Measurements from ENCODE around the gene TUBB4B.

Gene TUBB4B

DNA sequence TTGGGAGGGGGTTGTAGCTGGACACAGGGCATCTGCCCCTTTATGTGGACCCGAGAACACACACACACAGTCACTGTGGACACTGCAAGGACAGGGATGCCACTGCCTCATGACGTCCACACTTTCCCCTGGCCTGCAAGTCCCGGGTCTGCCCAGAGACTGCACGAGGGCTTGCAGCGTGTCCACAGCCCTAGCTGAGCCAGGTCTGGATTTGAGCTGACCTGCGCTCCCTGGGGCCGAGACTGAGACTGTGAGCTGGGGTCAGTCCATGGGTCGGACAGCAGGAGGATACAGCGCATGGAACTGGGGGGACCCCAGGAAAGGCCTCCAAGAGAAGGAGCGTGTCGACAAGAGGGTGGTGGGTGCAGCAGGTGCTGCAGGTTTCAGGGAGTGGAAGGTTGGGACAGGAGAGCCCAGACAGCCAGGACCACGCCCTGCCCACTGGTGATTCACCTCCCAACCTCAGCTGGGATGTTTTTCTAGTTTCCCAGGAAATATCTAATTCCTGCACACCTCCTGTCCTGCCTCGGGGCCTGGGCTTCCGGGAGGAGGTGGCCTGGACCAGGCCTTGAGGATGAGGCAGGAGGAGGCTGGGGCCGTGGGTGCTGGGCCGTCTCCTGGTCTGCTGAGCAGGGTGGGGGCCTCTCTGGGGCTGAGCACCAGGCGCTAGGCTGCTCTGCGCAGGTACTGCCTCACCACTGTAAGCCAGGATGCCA lies 14.6 kb upstream of the TUBB4B start:
- no peak for DNase-seq

- peak; percentile 75 for DNase-seq
Measured at GRCh38 chr9:137227054-137227852, 13.8 kb upstream of the TUBB4B start, which contains the start of gene RNF224. Gene RNF224, plus strand, starts transcription at chr9:137227502. Its CDS starts 834 bp downstream, at chr9:137228336.

GRCh38 chr9:137227853-137228505 lies 13.1 kb upstream of the TUBB4B start:
- DNase-seq = no peak

DNA sequence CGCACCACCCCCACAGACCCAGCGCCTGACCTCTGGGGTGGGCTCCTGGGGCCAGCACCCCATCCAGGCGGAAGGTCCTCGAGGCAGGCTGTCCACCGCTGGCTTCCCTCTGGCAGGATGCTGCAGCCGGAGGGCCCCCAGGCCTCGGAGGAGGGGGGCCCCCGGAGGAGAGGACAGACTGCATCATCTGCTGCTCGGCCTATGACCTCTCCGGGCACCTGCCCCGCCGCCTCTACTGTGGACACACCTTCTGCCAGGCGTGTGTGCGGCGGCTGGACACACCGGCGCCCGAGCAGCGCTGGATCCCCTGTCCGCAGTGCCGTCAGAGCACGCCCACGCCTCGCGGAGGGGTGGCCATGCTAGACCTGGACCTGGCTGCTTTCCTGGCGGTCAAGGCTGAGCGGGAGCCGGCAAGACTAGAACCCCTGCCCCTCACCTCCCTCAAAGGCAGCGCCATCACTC lies 12.6 kb upstream of the TUBB4B start:
- DNase-seq = no peak

- DNase-seq = no peak
Measured at GRCh38 chr9:137228968-137229896, 11.9 kb upstream of the TUBB4B start.

DNA sequence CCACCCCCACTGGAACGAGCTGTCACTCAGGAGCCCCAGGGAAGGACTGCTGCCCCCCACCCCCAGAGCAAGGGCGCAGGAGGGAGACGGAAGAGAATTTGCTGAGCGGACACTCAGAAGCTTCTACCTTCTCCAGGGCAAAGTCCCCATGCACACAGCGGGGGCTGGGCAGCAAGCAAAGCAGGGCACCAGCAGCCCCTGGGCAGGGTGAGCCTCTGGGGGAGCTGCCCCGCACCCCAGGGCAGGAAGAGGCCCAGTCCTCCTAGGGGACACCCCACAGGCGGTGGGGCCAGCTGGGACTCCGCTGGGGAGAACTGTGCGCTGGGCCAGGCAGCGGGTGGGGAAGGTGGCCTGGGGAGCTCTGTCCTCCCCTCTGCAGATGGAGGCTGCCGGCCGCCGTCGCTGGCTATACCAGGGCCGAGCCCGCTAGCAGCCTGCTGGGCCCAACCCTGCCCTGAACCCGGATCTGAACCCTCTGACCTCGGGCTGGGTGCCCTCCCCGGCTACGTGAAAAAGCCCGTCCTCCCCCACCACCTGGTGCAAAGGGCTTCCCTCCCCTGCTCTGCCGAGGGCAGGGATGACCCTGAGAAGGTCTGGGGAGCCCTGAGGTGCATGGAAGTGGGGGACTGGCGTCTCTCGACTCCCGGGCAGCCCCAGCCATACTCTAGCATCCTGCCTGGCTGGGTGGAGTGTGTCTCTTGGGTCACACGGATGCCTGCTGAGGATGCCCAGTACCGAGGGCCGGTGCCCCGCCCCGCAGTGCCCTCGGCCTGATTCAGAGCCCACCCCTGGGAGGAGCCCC lies 11.0 kb upstream of the TUBB4B start:
- no peak for DNase-seq

DNA sequence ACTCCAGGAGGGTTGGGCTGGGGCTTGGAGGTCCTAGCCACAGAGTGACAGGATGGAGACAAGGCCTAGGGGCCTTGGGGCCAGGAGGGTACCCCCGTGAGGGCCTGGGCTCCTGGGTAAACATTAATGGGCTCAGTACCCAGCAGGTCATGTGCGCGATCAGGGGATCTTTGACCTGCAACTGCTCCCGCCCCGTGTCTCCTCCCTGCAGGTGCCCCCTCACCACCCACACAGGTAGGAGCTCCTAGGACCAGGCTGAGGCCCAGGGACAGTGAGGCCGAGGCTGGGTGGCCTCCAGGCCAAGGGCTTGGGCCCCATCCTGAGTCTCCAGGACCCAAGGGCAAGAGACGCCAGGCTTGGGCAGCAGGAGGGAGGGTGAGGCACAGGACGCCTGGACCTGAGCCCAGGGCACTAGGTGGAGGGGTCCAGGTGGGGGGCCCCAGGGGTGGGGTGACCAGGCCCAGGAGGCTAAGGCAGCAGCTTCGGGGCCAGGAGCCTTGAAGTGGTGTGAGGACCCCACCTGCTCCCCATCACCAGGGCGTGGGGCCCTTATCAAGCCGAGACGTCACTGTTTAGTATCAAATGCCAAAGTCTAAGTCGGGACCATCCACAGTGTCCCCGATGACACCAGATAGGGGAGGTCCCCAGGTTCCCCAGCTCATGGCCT lies 10.2 kb upstream of the TUBB4B start, which contains the start of gene SLC34A3:
Gene SLC34A3, plus strand, starts transcription at position 197 of the 667 bp plus-strand sequence. CDS start 802 bp downstream, outside the sequence.
- DNase-seq = no peak

GRCh38 chr9:137231372-137232039 lies 9.6 kb upstream of the TUBB4B start:
- DNase-seq = no peak

DNA sequence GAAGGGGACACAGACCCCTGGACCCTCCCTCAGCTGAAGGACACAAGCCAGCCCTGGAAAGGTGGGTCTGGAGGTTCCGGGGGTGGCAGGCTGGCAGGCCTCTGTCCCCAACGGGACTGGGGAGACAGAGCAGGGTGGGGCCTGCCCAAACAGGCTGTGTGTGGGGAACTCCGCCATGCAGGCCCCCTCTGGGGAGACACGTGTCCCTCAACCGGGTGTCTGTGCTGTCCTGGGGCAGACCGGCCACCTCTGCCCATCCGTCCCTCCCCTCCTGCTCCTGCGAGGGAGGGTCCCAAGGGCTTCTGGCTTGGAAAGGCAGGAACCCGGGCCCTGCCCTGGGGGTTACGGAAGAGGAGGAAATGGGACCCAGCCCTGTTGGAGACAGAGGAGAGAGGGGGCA lies 9.0 kb upstream of the TUBB4B start:
- no peak for DNase-seq

DNA sequence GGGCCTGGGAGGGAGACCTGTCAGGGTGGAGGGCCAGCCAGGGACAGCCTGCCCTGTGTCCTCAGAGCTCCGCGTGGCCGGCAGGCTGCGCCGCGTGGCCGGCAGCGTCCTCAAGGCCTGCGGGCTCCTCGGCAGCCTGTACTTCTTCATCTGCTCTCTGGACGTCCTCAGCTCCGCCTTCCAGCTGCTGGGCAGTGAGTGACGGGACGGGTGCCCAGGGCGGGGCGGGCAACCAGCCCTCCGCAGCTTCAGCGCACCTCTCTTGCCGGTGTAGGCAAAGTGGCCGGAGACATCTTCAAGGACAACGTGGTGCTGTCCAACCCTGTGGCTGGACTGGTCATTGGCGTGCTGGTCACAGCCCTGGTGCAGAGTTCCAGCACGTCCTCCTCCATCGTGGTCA lies 8.6 kb upstream of the TUBB4B start:
- no peak for DNase-seq

GRCh38 chr9:137233143-137233980 lies 7.7 kb upstream of the TUBB4B start:
- peak; percentile 58 for DNase-seq

GRCh38 chr9:137234055-137234697 lies 6.9 kb upstream of the TUBB4B start:
- no peak for DNase-seq

GRCh38 chr9:137234758-137235423 lies 6.2 kb upstream of the TUBB4B start:
- DNase-seq = no peak

GRCh38 chr9:137235424-137236237 lies 5.5 kb upstream of the TUBB4B start:
- DNase-seq = no peak

- peak; percentile 91 for DNase-seq
Measured at GRCh38 chr9:137236238-137236935, 4.7 kb upstream of the TUBB4B start.

GRCh38 chr9:137236936-137237421 lies 4.1 kb upstream of the TUBB4B start:
- DNase-seq = peak; percentile 59

All from NCI-H345 (cell line).